ENCODE measurements around the gene RBKS.
A peak's percentile ranks its signal among the peaks of the same experiment; 100 is the strongest.

RBKS gene

GRCh38 chr2:27890146-27890923 is at the start of gene RBKS, which contains the start of gene BABAM2:
Gene RBKS, minus strand, starts transcription at chr2:27890387. Its CDS starts 42 bp downstream, at chr2:27890345.
Gene BABAM2, plus strand, starts transcription at chr2:27890729. Its CDS starts 3,828 bp downstream, at chr2:27894557.
- peak; percentile 85 to 86 for DNase-seq (ENCODE audit: low read depth in 2 of 2)

DNA sequence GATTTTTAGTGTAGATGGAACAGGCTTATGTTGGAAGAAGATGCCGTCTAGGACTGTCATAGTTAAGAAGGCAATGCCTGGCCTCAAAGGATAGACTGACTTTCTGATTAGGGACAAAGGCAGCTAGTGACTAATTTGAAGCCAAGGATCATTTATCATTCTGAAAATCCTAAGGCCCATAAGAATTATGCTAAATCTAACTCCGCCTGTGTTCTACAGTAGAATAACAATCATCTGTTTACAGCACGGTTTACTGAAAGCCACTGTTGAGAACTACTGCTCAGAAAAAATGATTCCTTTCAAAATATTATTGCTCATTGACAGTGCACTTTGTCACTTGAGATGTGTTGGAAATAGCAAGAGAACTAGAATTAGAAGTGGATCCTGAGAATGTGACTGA is 44.8 kb upstream of the RBKS start:
- no peak for DNase-seq (ENCODE audit: low read depth in 2 of 2)

- no peak for DNase-seq (ENCODE audit: low read depth in 2 of 2)
Observed at GRCh38 chr2:27932396-27932795, 42.2 kb upstream of the RBKS start.

GRCh38 chr2:27931361-27931950 is 41.3 kb upstream of the RBKS start:
- DNase-seq (ENCODE audit: low read depth in 2 of 2) = no peak

DNA sequence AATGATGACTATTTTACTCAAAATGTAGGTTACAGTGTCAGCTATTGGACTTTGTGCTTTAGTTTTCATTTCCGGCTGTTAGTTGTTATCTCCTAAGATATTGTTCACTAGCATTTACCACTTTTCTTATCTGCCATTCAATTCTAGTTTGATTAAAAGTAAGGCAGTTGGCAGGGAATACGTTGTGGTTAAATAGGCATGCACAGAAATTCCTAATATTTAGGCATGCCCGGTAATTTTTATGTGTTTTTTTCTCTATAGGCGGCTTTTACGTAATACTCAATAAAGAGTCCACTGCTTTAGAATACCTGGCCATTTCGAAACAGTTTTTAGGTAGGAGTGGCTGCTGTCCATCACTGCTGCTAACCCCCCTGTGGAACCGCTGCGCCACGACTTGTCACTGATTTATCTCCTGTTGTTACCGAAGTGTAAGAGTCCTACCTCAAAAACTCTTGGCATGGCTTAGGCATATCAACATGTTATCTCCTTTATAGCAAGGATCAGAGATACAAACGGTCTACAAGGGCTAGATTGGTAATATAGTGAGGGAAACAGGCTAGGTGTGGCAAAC is 39.8 kb upstream of the RBKS start:
- DNase-seq (ENCODE audit: low read depth in 2 of 2) = no peak

DNA sequence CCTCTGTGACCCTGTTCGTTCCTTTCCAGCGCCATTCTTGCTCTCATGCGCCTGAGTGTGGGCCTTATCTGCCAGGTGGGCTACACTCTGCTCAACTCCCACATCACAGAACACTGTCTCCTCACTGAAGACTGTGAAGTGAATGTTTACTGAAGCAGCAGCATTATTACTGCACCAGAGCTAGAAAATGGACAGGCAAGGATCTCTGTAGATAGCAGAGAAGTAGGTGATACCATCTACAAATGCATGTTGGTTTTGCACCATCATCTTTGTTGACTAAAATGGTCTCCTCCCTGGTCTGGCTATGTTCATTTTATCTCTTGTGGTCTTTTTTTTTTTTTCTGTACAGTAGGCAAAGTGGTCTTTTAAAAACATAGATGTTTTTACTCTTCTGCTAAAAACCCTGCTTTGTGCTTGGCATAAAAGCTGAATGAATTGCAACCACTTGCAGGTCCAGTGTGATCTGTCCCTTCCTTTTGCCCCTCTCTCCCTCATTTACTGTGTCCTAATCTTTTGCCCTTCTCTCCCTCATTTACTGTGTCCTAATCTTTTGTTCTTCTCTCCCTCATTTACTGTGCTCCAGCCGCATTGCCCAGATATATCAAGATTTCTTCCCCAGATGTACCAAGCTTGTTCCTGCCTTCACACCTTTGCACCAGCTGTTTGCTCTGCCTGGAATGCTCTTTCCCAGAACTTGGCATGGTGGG is 35.7 kb upstream of the RBKS start:
- DNase-seq (ENCODE audit: low read depth in 2 of 2) = no peak

- no peak for DNase-seq (ENCODE audit: low read depth in 2 of 2)
Observed at GRCh38 chr2:27922842-27923241, 32.7 kb upstream of the RBKS start.

GRCh38 chr2:27921880-27922547 is 31.8 kb upstream of the RBKS start:
- no peak for DNase-seq (ENCODE audit: low read depth in 2 of 2)

DNA sequence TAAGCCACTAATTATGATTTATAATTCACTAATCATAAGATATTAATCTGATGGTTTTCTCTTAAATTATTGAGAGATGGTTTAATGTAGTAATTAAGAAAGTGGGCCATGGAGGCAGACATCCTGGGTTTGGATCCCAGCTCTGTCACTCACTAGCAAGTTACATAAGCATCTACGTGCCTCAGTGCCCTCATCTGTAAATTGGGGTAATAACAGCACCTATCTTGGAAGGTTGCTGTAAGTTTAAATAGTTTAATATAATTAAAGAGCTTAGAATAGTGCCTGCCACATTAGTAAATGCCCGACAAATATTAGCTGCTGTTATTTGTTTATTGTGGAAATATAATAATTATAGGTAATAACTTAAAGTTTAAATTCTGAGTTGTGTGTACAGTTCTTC is 31.2 kb upstream of the RBKS start:
- DNase-seq (ENCODE audit: low read depth in 2 of 2) = no peak

- no peak for DNase-seq (ENCODE audit: low read depth in 2 of 2)
Observed at GRCh38 chr2:27920148-27920885, 30.1 kb upstream of the RBKS start.

- DNase-seq (ENCODE audit: low read depth in 2 of 2) = no peak
Observed at GRCh38 chr2:27916293-27916995, 26.3 kb upstream of the RBKS start.

- DNase-seq (ENCODE audit: low read depth in 2 of 2) = no peak
Observed at GRCh38 chr2:27915874-27916273, 25.7 kb upstream of the RBKS start.

DNA sequence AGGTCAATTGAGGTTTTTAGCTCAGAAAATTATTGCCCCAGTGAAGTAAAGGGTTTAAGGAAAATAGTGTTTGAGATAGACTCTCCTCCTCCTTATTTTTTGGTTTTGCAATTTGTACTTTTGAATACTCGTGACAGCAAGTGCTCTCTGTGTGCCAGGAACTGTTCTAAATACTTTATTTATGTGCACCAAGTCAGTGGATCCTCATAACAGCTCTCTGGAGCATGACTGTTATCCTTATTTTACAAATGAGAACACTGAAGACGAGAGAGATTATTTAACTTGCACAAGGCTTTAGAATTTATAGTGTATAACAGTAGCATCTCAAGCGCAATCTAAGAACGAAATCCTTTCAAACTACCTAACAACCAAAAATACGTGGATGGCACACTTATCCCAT is 25.0 kb upstream of the RBKS start:
- no peak for DNase-seq (ENCODE audit: low read depth in 2 of 2)

GRCh38 chr2:27914805-27915175 is 24.6 kb upstream of the RBKS start:
- DNase-seq (ENCODE audit: low read depth in 2 of 2) = no peak

GRCh38 chr2:27914041-27914804 is 24.0 kb upstream of the RBKS start:
- no peak for DNase-seq (ENCODE audit: low read depth in 2 of 2)

- DNase-seq (ENCODE audit: low read depth in 2 of 2) = no peak
Observed at GRCh38 chr2:27912512-27912911, 22.3 kb upstream of the RBKS start.

- no peak for DNase-seq (ENCODE audit: low read depth in 2 of 2)
Observed at GRCh38 chr2:27911458-27912210, 21.4 kb upstream of the RBKS start.

DNA sequence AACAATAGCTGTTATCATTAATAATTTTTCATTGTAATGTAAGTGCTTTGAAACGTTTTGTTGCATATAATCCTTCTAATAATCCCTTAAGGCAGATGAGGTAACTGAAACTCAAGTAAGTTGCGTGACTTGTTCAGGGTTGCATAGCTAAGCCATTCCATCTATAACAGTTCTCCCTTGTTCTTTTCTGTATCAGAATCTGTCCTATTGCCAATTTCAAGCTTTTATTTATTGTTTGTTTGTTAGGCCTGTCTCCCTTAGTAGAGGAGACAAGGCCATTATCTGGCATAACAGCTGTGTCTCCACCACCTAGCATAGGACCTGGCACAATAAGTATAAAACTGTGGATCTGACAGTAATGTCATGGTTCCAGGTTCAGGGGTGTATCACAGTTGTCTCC is 19.7 kb upstream of the RBKS start:
- DNase-seq (ENCODE audit: low read depth in 2 of 2) = no peak

GRCh38 chr2:27907547-27907946 is 17.4 kb upstream of the RBKS start:
- no peak for DNase-seq (ENCODE audit: low read depth in 2 of 2)

Data from stimulated activated CD8-positive, alpha-beta memory T cell treated with anti-CD3 and anti-CD28 coated beads, Interleukin-2, amount 100 ng/mL, for 48 hours (primary cell).